HG03108 (cell line): Measurements from ENCODE around the gene NCDN.

Experiments used
- ATAC-seq: cut with Tn5 transposase; IDR thresholded peaks from one replicate; pipeline ENCODE4 v1.9.1; 2021; ENCODE audit warnings: moderate library complexity; ENCODE audit not compliant: unreplicated experiment

Gene NCDN

GRCh38 chr1:35589516-35590427 is 32.2 kb downstream of the NCDN start:
- ATAC-seq, result no peak

- no peak for ATAC-seq
Measured at GRCh38 chr1:35590476-35591040, 33.0 kb downstream of the NCDN start.

GRCh38 chr1:35591211-35591610 is 33.6 kb downstream of the NCDN start:
- no peak for ATAC-seq

- ATAC-seq, result no peak
Measured at GRCh38 chr1:35592991-35593769, 35.6 kb downstream of the NCDN start.

- ATAC-seq, result no peak
Measured at GRCh38 chr1:35594005-35594760, 36.6 kb downstream of the NCDN start.

GRCh38 chr1:35595684-35596083 is 38.1 kb downstream of the NCDN start:
- no peak for ATAC-seq

- no peak for ATAC-seq
Measured at GRCh38 chr1:35597870-35598269, 40.3 kb downstream of the NCDN start.

GRCh38 chr1:35598895-35599294 is 41.3 kb downstream of the NCDN start:
- no peak for ATAC-seq

GRCh38 chr1:35599411-35599810 is 41.8 kb downstream of the NCDN start:
- no peak for ATAC-seq

- no peak for ATAC-seq
Measured at GRCh38 chr1:35600593-35600992, 43.0 kb downstream of the NCDN start.

GRCh38 chr1:35603468-35603867 is 45.9 kb downstream of the NCDN start:
- ATAC-seq, result no peak

GRCh38 chr1:35603941-35604340 is 46.3 kb downstream of the NCDN start:
- ATAC-seq, result no peak

- ATAC-seq, result no peak
Measured at GRCh38 chr1:35605071-35605866, 47.7 kb downstream of the NCDN start.

- ATAC-seq, result no peak
Measured at GRCh38 chr1:35605867-35606182, 48.2 kb downstream of the NCDN start.

- no peak for ATAC-seq
Measured at GRCh38 chr1:35611655-35612054, 54.1 kb downstream of the NCDN start.

GRCh38 chr1:35615440-35615839 is 57.8 kb downstream of the NCDN start:
- no peak for ATAC-seq
